Stomach smooth muscle (tissue), 2 donors: Measurements from ENCODE around the gene GLIS1.

Experiments used
- H3K27ac ChIP-seq: one replicate; pipeline ENCODE4 v1.7.0; 2013; ENCODE audit warnings: mild to moderate bottlenecking, low read length, inconsistent platforms
- H3K27me3 ChIP-seq, 2 donors: one replicate each; pipeline ENCODE4 v1.7.0; 2013; ENCODE audit warnings: low read length in 2 of 2; ENCODE audit not compliant: insufficient read depth in 2 of 2, control insufficient read depth in 1 of 2
- H3K36me3 ChIP-seq, 2 donors: one replicate each; pipeline ENCODE4 v1.7.0; 2013; ENCODE audit warnings: low read length in 2 of 2; ENCODE audit not compliant: control insufficient read depth in 2 of 2, insufficient read depth in 2 of 2
- H3K4me1 ChIP-seq: one replicate; pipeline ENCODE4 v1.7.0; 2013; ENCODE audit warnings: low read length; ENCODE audit not compliant: control insufficient read depth, insufficient read depth
- H3K4me3 ChIP-seq, 2 donors: one replicate each; pipeline ENCODE4 v1.7.0; 2013; ENCODE audit warnings: low read length in 2 of 2
- H3K9ac ChIP-seq, 2 donors: one replicate each; pipeline ENCODE4 v1.7.0; 2013; ENCODE audit warnings: low read length in 2 of 2, mild to moderate bottlenecking in 1 of 2
- H3K9me3 ChIP-seq, 2 donors: one replicate each; pipeline ENCODE4 v1.7.0; 2013; ENCODE audit warnings: low read length in 2 of 2; ENCODE audit not compliant: control insufficient read depth in 2 of 2
- donor health status: healthy.
- donor health status: Pancreatic carcinoma.

The GLIS1 gene

DNA sequence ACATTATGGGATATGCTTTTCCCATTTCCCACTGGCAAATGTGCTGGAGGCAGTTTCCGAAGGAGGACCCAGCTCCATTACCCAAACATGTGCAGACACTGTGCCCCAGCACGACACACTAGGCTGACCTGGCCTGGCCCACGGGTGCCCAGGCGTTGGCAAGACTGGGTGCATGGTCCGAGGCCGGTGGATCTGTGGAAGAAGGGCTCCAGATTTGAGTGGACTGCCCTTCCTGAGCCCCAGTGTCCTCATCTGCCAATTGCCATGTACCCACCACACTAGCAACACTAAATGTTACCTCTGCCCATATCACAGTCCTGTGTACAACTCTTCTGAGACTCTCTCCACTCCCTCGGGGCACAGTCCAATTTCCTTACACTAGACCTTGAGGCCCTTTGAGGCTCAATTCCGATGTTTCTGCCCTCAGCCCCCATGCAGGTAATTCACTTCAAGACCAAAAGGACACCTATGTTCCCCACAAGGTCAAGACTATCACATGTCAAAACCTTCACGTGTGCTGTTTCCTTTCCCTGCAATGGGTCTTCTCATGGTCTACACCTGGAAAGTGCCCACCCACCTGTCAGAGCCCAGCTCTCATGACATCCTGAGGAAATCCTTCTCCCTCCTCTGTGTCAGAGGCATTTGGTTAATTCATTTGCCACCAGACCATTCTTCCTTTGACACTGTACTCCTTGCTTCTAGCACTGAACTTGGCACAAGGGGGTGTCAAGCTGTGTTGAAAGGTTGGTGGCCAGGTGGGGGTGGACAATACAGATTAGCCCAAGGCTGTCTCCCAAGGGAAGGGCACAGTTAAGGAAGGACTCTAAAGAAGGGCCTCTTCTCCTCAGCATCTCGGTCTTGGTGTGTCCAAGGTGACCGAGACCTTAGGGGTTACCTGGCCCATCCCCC is 154.8 kb downstream of the GLIS1 start:
- H3K9ac ChIP-seq, result no peak overlapping the region
- no peak overlapping the region for H3K27ac ChIP-seq
- H3K27me3 ChIP-seq, result no peaks in the 10 kb centered on the region

DNA sequence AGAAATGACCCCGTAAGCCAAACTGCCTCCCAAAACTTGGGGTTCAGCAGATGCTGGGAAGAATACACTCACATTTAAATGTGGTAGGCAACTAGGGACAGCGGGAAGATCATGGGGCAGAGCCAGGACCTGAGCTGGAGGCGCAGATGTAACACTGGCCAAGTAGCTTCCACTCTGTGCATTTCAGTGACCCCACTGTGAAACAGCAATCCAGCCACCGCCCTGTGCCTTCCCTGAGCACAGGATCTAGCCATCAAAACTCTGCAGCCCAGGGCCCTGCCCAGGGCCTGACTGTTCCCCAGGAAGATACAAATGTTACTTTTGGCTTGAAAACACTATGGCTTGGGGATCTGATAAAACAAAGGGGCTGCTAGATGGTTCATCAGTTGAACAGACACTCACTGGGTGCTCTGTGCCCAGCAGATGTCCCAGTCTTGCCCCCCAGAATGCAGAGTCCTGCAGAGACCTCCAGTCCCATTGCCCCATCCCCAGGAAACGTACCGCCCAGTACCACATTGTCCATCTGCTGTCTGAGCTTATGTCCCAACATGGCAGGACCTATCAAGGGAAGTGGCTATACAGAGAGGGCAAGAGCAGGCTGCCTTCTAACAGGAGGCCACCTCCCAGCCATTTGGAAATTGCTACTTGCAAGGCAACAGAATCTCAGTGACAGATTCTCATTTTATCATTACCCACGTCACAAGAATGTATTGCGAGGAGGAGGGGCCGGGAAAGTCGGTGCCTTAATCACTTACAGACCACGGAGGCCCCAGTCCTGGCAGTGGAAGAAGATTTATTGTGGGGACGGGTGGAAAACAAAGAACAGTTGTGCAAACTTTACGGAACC is 155.7 kb downstream of the GLIS1 start:
- H3K27ac ChIP-seq, result no peak overlapping the region
- H3K9me3 ChIP-seq, result no peaks in the 10 kb centered on the region
- no peak overlapping the region for H3K4me3 ChIP-seq
- no peaks in the 10 kb centered on the region for H3K4me1 ChIP-seq
- H3K27me3 ChIP-seq, result no peaks in the 10 kb centered on the region
- no peak overlapping the region for H3K9ac ChIP-seq
- no peaks in the 10 kb centered on the region for H3K36me3 ChIP-seq

More for the DNA sequence above, 154.8 kb downstream of the GLIS1 start:
- Histone ChIP-seq H3K9me3 (no peaks in the 10 kb centered on the region), H3K4me1 (no peaks in the 10 kb centered on the region), H3K36me3 (no peaks in the 10 kb centered on the region), H3K4me3 (no peak overlapping the region)

DNA sequence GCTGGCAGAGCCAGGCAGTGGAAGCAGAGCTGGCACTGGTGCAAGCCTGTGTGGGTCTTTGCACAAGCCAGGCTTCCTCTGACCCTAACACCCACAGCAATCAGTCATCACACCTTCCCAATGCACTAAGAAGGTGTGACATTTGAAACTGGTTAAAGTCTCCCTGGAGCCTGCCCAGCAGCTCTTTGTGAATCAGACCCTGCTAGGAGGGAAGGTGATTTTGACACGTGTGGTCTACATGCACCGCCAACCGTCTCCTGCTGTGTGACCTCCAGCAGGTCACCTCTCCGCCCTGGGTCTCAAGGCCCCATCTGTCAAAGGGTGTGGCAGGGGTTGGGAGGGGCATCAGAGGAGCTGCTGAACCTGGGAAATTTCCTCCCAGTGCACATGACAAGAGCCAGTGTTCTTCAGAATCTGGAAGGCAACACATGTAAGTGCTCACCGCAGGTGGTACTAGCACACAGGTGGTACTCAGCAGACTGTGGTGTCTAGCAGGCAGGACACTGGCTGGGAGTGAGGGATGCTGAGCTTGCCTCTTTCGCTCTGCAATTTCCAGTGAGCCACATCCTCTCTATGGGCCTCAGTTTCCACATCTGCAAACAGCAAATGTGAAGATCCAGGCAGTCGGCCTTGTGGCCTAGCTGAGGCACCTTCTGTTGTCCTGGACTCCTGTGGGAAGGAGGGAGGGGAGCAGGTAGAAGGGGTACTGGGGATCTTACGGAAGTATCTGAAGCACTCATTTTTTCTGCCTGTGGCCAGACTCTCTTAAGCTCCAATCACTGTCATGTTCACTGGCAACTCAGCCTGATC is 156.5 kb downstream of the GLIS1 start:
- no peaks in the 10 kb centered on the region for H3K27me3 ChIP-seq
- H3K27ac ChIP-seq, result no peak overlapping the region
- H3K4me1 ChIP-seq, result no peaks in the 10 kb centered on the region
- H3K36me3 ChIP-seq, result no peaks in the 10 kb centered on the region
- H3K4me3 ChIP-seq, result no peak overlapping the region
- H3K9ac ChIP-seq, result no peak overlapping the region
- no peaks in the 10 kb centered on the region for H3K9me3 ChIP-seq

DNA sequence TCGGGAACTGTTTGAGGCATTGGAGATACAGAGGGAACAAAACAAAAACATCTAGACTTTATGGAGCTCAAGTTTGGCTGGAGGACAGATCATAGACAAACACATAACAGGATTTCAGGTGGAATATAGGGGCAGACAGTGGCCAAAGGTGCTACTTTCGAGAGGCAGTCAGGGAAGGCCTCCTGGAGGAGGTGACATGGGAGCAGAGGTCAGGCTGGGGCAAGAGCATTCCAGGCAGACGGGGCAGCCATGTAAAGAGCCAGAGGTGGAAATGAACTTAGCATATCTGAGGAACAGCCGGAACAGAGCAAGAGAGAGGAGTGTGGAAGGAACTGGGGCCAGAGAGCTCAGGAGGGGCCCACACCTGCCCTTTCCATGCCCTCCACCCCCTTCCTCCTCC is 157.5 kb downstream of the GLIS1 start:
- Histone ChIP-seq H3K27me3 (no peaks in the 10 kb centered on the region), H3K9ac (no peak overlapping the region), H3K4me1 (no peaks in the 10 kb centered on the region), H3K36me3 (no peaks in the 10 kb centered on the region), H3K27ac (no peak overlapping the region), H3K9me3 (no peaks in the 10 kb centered on the region), H3K4me3 (no peak overlapping the region)

DNA sequence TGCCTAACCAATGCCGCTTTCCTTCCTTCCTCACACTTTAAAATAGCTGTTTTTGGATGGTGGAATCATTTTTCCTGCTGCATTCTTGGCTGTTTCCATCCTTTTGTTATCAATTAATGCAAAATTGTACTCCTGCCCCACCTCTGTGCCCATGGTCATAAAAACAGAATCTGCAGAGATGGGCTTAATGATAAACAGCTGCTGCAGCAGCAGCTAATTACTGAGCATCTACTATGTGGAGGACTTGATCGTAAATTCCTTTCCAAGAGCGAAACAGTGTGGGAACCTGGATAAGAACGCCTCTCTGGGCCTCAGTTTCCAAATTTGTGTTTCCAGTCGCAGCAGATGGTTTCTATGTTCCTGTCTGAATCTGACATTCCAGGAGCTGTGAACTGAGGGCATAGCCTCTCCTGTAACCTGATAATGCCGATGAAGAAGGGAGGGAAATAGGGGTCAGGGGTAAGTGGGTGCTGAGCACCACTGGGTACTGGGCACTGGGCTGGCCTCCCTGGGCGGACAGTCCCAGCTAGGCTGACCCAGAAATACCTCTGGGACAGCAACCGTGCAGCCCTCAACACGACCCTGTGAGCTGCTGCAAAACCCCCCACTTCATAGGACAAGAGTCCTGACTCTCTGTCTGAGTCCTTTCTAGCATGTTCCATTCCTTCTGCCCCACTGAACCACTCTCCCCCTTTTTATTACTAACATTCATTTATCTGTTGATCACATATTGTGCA is 158.1 kb downstream of the GLIS1 start:
- no peaks in the 10 kb centered on the region for H3K4me1 ChIP-seq
- H3K27me3 ChIP-seq, result no peaks in the 10 kb centered on the region
- H3K36me3 ChIP-seq, result no peaks in the 10 kb centered on the region
- H3K4me3 ChIP-seq, result no peak overlapping the region
- H3K9ac ChIP-seq, result no peak overlapping the region
- no peaks in the 10 kb centered on the region for H3K9me3 ChIP-seq
- H3K27ac ChIP-seq, result no peak overlapping the region

DNA sequence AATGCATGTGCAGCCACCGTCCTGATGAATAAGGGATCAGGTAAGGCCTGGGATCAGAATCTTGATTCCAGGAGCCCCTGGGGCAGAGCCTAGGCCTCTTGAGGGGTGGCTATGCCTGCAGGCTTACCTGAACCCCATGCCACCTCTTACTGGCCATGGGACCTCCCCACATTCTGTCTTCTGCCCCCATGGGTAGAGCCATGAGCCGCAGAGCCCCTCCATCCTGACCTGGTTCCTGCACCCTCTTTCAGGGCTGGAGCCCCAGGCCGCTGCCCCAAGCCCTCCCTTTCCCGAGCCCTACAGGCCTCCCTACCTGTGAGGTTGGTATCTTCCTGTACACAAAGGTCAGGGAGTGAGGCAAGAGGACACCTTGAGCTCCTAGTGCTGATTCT is 159.0 kb downstream of the GLIS1 start:
- no peaks in the 10 kb centered on the region for H3K27me3 ChIP-seq
- no peaks in the 10 kb centered on the region for H3K36me3 ChIP-seq
- no peaks in the 10 kb centered on the region for H3K4me1 ChIP-seq
- no peak overlapping the region for H3K27ac ChIP-seq
- H3K9ac ChIP-seq, result no peak overlapping the region
- no peak overlapping the region for H3K4me3 ChIP-seq
- no peaks in the 10 kb centered on the region for H3K9me3 ChIP-seq

DNA sequence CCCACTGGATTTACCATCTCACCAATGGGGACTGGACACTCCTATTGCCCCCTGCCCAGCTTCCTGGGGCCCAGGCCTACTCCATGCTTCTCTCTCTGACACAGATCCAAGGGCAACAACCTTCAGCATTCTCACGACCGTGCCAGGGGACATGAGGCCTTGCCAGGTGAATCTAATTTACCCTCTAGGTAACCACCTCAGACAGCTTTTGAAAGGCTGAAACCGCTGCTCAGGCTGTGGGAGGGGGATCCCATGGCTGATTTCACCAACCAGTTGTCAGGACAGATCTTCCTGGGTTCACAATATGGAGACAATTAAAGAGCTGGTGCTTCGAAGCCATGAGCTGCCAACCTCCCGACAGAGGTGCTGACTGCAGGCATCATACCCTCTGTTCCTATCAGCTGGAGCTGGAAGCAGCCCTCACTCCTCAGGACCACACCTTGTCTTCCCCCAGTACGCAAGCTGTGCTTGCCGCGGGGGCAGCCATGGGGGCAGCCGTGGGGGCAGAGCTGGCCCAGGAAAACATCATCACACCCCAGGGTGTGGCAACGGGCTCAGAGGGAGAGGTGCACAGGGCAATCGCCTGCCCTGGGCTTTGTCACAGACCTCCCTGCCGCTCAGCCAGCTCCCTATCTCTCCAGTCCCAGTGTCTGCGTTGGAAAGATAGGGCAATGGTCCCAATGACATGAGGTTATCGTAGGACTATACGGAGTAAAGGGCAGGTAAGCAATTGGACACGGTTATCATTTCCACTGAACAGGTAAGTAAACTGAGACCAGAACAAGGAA is 159.5 kb downstream of the GLIS1 start:
- Histone ChIP-seq H3K27me3 (no peaks in the 10 kb centered on the region), H3K27ac (no peak overlapping the region), H3K9ac (no peak overlapping the region), H3K9me3 (no peaks in the 10 kb centered on the region), H3K4me1 (no peaks in the 10 kb centered on the region), H3K36me3 (no peaks in the 10 kb centered on the region), H3K4me3 (no peak overlapping the region)

DNA sequence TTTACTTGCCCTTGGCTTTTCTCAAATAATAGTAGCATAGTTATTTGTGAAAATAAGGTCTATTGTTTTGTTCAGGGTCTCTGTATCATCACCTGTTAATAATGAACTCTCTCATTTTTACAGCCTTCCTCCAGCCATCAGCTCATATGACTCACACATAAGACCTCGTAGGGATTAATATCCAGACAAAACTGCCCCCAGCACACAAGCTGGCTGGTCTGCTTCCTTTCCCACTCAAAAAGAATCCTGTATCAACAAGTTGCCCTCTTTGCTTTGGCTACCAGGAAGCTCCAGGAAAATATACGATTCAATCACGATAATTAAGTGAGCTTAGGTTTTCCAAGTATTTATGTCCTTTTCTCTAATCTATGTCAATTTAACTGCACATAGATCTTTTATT is 160.6 kb downstream of the GLIS1 start:
- H3K36me3 ChIP-seq, result no peaks in the 10 kb centered on the region
- no peak overlapping the region for H3K4me3 ChIP-seq
- H3K9me3 ChIP-seq, result no peaks in the 10 kb centered on the region
- H3K27me3 ChIP-seq, result no peaks in the 10 kb centered on the region
- peaks cover 3% of the 10 kb centered on the region for H3K4me1 ChIP-seq
- no peak overlapping the region for H3K9ac ChIP-seq
- no peak overlapping the region for H3K27ac ChIP-seq

DNA sequence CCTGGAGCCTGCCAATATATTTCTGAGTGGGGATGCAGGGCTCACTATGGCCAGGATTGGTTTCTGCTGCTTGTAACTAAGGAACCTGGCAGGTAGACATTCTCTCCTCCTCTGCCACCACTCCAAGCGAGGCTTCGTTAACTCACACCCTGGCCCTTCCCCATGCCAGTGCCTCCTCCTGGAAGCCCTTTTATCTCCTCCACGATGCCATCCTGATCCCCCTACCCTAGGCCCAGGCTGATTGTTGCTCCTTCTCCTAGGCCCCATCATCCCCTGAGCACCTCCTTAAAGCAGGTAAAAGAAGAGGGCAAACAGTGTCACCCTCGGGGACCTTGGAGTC is 161.2 kb downstream of the GLIS1 start:
- Histone ChIP-seq H3K9me3 (no peaks in the 10 kb centered on the region), H3K36me3 (no peaks in the 10 kb centered on the region), H3K9ac (no peak overlapping the region), H3K4me3 (no peak overlapping the region), H3K27me3 (no peaks in the 10 kb centered on the region), H3K4me1 (peaks cover 9% of the 10 kb centered on the region), H3K27ac (no peak overlapping the region)
